Stimulated activated naive CD8-positive, alpha-beta T cell treated with anti-CD3 and anti-CD28 coated beads, Interleukin-15, Interleukin-2, amounts not matched to agents 100 ng/mL and 50 ng/mL, for 24 hours (primary cell): ENCODE data around the gene ANAPC16.

Source experiments
- H3K27ac Mint-ChIP-seq: one replicate; pipeline ENCODE4 v1.8.0; 2021; ENCODE audit warnings: mild to moderate bottlenecking, mixed read lengths
- H3K27me3 Mint-ChIP-seq: one replicate; pipeline ENCODE4 v1.8.0; 2021; ENCODE audit warnings: mixed read lengths
- H3K36me3 Mint-ChIP-seq: one replicate; pipeline ENCODE4 v1.8.0; 2021; ENCODE audit warnings: low read depth, mixed read lengths
- H3K4me1 Mint-ChIP-seq: one replicate; pipeline ENCODE4 v1.8.0; 2021; ENCODE audit warnings: low read depth, mixed read lengths
- H3K4me3 Mint-ChIP-seq: one replicate; pipeline ENCODE4 v1.8.0; 2021; ENCODE audit warnings: mild to moderate bottlenecking, mixed read lengths
- H3K9me3 Mint-ChIP-seq: one replicate; pipeline ENCODE4 v1.8.0; 2021; ENCODE audit warnings: mixed read lengths

The ANAPC16 gene

DNA sequence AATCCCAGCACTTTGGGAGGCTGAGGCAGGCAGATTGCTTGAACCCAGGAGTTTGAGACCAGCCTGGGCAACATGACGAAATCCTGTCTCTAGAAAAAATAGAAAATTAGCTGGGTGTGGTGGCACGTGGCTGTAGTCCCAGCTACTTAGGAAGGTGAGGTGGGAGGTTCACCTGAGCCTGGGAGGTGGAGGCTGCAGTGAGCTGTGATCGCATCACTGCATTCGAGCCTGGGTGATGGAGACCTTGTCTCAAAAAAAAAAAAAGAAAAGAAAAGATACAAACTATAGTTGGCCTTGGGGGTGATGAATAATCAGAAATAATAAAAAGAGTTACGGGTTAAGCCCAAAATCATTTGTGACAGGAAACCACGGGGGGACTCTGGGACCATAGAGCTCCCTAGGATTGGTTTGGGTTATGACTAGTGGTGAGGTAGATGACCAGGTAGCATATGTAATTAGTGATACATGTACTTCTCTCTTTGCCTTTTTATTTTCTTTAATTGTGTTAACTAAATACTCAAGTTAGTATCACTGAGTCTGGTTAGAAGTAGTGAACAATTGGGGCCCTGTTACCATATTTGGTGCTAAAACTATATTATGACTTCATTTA lies 10.7 kb downstream of the ANAPC16 start:
- no peaks in the 10 kb centered on the region for H3K9me3 Mint-ChIP-seq
- no peaks in the 10 kb centered on the region for H3K27me3 Mint-ChIP-seq
- H3K4me3 Mint-ChIP-seq, result no peak overlapping the region
- H3K36me3 Mint-ChIP-seq, result peaks cover 44% of the 10 kb centered on the region
- peak overlapping the region; percentile 71 for H3K27ac Mint-ChIP-seq
- peaks cover 65% of the 10 kb centered on the region for H3K4me1 Mint-ChIP-seq

DNA sequence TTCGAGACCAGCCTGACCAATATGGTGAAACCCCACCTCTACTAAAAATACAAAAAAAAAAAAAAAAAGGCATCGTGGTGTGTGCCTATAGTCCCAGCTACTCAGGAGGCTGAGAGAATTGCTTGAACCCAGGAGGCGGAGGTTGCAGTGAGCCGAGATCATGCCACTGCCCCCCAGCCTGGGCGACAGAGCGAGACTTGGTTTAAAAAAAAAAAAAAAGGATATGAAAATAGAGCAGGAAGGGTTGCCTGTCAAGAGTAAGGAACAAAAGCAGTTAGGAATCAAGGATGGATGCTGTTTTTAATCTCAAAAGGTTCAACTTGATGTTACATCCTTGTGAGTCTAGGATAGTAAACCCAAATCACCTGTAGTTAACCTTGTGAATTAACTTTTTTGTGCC lies 12.0 kb downstream of the ANAPC16 start:
- peaks cover 61% of the 10 kb centered on the region for H3K4me1 Mint-ChIP-seq
- H3K9me3 Mint-ChIP-seq, result no peaks in the 10 kb centered on the region
- no peak overlapping the region for H3K4me3 Mint-ChIP-seq
- H3K36me3 Mint-ChIP-seq, result peaks cover 46% of the 10 kb centered on the region
- peak overlapping the region; percentile 8 for H3K27ac Mint-ChIP-seq
- H3K27me3 Mint-ChIP-seq, result no peaks in the 10 kb centered on the region

DNA sequence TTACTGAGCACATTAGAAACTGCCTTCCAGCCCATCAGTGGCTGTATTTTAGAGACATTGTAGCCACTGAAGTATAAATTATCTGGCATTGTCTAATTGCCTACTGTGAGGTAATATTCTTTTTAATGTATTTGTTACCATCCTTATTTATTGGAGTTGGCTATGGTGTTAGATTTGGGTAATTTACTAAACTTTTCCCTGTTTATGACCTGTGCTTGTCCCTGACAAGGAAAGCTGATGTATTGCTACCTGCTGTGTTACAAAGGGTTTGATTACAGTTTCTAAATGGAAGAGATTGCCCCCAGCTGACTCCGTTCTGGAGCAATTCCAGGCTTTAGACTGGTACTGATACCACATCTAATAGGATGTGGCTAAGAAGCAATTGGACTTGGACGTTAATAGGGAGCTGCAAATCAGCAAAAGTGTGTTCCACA lies 12.5 kb downstream of the ANAPC16 start:
- H3K4me3 Mint-ChIP-seq, result no peak overlapping the region
- H3K27me3 Mint-ChIP-seq, result no peaks in the 10 kb centered on the region
- peak overlapping the region; percentile 61 for H3K27ac Mint-ChIP-seq
- peaks cover 50% of the 10 kb centered on the region for H3K36me3 Mint-ChIP-seq
- H3K9me3 Mint-ChIP-seq, result no peaks in the 10 kb centered on the region
- H3K4me1 Mint-ChIP-seq, result peaks cover 61% of the 10 kb centered on the region

DNA sequence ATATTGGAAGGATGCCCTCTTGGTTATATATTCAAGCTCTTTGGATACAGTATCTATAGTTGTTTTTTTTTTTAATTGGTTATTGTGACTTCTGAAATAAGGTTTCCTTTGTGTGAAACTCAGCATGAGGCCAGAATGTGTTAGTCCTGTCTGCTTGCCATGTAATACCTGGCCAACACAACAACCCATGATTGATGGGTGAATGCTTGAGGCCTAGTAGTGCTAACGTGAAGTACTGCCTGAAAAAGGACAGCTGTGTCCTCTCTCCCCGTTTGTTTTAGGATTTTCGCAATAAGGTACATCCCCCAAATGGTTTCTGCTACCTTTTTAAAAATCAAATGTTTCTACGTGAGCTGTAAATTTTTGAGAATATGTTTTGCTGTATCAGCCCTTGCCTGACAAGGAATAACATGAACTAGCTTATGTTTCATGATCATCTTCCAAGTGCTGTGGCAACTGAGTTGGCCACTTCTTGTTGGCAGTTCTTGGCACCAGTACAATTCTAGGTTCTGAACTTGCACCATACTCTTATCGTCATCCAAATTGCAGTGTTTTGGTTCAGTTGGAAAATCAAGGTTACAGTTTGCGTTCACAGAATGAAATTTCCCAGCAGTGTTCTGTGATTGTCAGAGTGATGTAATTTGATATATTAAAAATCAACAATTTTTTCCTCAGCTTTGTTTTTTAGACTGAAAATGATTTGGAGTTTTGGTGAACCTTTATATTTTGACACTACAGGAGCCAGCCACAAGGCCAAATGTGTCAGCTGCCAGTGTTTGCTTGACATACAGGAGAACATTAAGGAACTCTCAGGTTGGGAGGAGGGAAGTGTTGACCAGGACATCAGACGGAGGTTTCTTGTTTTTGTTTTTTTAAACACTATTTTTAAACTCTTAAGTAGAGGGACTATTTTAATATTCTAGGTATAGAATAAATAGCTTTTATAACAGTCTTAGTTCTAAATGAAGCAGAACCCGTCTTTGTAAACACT lies 13.7 kb downstream of the ANAPC16 start:
- peak overlapping the region; percentile 47 for H3K27ac Mint-ChIP-seq
- no peaks in the 10 kb centered on the region for H3K27me3 Mint-ChIP-seq
- peaks cover 46% of the 10 kb centered on the region for H3K36me3 Mint-ChIP-seq
- H3K9me3 Mint-ChIP-seq, result no peaks in the 10 kb centered on the region
- peaks cover 50% of the 10 kb centered on the region for H3K4me1 Mint-ChIP-seq
- H3K4me3 Mint-ChIP-seq, result no peak overlapping the region

DNA sequence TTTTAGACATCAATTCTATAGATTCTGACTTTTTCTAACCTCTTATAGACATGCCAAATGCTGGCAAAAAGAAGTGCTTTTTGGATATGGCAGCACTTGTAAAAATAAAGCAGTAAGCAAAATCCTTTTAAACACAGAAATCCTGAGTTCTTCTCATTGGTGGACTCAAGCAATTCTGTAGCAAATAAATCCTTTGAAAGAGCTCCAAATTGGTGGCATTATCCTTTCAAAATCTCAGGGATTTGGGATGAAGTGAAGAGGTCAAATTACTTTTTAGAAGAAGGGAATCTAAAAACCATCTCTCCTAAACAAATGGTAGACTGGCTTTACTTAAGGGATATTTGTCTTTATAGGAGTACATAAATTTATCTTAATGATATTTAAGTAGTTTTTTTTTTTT lies 17.8 kb downstream of the ANAPC16 start:
- Mint-ChIP-seq H3K27me3 (no peaks in the 10 kb centered on the region), H3K9me3 (no peaks in the 10 kb centered on the region), H3K4me3 (no peak overlapping the region), H3K36me3 (peaks cover 56% of the 10 kb centered on the region), H3K27ac (no peak overlapping the region), H3K4me1 (peaks cover 28% of the 10 kb centered on the region)

DNA sequence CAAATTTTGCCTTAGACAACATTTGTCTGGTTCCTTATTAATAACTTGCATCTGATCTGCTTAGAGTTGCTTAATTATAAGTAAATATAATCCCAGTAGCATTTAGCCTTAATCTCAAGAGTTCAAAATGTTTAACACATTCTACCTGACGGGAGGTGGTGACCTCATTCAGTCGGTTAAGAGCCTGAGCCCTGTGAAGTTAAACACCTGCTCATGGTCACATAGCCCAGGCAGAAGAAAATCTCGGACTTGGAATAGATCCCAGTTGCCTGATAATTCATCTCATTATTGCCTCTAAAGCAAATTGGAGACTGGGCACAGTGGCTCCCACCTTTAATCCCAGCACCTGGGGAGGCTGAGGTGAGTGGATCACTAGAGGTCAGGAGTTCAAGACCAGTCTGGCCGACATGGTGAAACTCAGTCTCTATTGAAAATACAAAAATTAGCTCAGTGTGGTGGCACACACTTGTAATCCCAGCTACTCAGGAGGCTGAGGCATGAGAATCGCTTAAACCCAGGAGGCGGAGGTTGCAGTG lies 18.8 kb downstream of the ANAPC16 start:
- H3K36me3 Mint-ChIP-seq, result peaks cover 51% of the 10 kb centered on the region
- peaks cover 20% of the 10 kb centered on the region for H3K4me1 Mint-ChIP-seq
- no peak overlapping the region for H3K4me3 Mint-ChIP-seq
- H3K9me3 Mint-ChIP-seq, result no peaks in the 10 kb centered on the region
- no peak overlapping the region for H3K27ac Mint-ChIP-seq
- H3K27me3 Mint-ChIP-seq, result no peaks in the 10 kb centered on the region

DNA sequence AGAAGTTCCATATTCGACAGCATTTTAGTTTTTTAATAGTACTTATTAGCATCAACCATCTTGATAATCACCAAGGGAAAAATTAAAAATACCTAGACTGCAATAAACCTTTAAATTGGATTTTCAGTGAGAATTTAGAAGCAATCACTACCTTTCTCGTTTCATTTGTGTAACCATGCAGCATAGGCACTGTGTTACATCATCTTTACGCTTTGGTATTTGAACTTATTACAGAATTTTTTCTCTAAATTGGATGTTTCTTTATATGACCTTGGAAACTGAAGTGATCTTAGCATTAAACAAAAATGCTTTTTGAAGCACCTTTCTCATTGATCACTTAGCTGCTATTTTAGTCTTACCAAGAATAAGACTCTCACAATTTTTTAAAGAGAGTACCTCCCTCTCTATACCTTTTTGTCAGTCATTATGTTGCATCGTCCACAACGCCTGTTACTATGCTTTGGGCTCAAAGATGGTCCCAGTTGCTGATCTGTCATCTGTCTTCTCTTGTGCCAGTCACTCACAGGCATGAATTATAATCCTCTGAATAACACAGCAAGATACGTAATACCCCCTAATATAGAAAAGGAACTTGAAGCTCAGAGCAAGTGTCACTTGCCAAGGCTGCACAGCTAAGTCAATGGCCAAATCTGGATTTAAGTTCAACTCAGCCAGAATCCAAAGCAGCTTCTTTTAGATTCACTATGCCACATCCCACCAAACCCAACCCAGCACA lies 19.9 kb downstream of the ANAPC16 start:
- Mint-ChIP-seq H3K27me3 (no peaks in the 10 kb centered on the region), H3K4me3 (no peak overlapping the region), H3K36me3 (peaks cover 41% of the 10 kb centered on the region), H3K9me3 (no peaks in the 10 kb centered on the region), H3K4me1 (peaks cover 18% of the 10 kb centered on the region), H3K27ac (peak overlapping the region; percentile 26)

DNA sequence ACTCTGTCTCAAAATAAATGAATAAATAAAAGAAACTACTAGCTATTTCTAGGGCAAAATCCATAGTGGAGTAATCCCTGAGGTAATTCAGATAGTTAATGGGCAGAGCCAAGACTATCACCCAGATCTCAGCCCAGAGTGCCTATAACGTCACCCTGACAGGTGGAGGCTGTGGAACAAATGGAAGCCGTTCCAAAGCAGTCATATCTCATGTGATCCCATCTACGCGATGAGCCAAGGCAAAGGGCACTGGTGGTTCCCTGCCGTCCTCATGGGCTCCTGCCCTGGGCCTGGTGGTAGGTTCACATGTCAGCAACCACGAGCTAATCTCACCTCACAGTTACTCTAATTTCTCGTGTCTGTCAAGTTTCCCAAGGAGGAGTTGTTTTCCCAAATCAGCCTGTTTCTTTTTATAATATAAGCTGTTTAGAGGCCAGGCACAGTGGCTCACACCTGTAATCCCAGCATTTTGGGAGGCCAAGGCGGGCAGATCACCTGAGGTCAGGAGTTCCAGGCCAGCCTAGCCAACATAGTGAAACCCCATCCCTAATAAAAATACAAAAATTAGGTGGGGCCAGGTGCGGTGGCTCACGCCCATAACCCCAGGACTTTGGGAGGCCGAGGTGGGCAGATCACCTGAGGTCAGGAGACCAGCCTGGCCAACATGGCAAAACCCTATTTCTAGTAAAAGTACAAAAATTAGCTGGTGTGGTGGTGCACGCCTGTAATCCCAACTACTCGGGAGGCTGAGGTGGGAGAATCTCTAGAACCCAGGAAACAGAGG lies 22.8 kb downstream of the ANAPC16 start:
- Mint-ChIP-seq H3K27me3 (no peaks in the 10 kb centered on the region), H3K4me1 (peaks cover 37% of the 10 kb centered on the region), H3K27ac (no peak overlapping the region), H3K4me3 (no peak overlapping the region), H3K36me3 (peaks cover 27% of the 10 kb centered on the region), H3K9me3 (no peaks in the 10 kb centered on the region)

DNA sequence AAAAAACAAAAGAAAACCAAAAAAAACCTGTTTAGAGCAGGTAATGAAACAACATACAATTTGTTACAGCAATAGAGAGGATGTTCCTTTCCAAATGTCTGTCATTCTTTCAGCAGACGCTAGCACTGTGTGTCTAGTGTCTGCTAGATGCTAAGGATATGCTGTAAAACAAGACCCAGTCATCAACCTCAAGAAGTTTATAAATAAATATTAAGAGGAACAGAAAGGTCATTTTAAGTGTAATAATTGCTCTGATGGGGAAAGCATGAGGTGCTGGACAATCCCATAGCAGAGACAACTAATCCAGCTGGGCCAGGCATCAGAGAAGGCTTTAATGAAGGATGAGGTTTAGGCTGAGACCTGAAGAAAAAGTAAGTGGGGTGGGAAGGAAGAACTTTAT lies 23.6 kb downstream of the ANAPC16 start:
- Mint-ChIP-seq H3K27ac (no peak overlapping the region), H3K4me1 (peaks cover 46% of the 10 kb centered on the region), H3K36me3 (peaks cover 23% of the 10 kb centered on the region), H3K9me3 (no peaks in the 10 kb centered on the region), H3K27me3 (no peaks in the 10 kb centered on the region), H3K4me3 (no peak overlapping the region)

DNA sequence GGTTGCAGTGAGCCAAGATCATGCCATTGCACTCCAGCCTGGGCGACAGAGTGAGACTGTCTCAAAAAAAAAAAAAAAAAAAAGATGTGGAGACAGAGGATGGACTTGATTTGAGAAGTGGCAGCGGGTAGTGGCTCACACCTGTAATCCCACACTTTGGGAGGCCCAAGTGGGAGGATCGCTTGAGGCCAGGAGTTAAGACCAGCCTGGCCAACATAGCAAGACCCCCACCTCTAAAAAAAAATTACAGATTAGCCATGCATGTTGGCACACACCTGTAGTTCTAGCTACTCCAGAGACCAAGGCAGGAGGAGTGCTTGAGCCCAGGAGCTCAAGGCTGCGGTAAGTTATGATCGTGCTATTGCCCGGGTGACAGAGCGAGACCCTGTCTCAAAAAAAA lies 24.6 kb downstream of the ANAPC16 start:
- Mint-ChIP-seq H3K27ac (no peak overlapping the region), H3K27me3 (no peaks in the 10 kb centered on the region), H3K4me1 (peaks cover 55% of the 10 kb centered on the region), H3K36me3 (peaks cover 19% of the 10 kb centered on the region), H3K4me3 (no peak overlapping the region), H3K9me3 (no peaks in the 10 kb centered on the region)

DNA sequence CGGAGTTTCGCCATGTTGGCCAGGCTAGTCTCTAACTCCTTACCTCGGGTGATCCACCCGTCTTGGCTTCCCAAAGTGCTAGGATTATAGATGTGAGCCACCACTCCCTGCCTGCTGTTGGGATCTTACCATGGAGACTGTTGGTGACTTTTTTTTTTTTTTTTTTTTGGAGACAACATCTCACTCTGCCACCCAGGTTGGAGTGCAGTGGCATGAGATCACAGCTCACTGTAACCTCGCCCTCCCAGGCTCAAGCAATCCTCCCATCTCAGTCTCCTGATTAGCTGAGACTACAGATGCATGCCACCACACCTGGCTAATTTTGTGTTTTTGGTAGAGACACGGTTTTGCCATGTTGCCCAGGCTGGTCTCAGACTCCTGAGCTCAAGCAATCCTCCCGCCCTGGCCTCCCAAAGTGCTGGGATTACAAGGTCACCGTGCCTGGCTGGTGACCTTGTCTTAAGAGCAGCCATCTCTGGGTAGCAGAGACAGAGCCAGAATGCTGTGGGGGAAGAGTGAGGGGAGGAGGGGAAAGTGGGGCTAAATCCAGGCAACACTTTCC lies 26.0 kb downstream of the ANAPC16 start:
- no peaks in the 10 kb centered on the region for H3K27me3 Mint-ChIP-seq
- H3K36me3 Mint-ChIP-seq, result peaks cover 7% of the 10 kb centered on the region
- H3K27ac Mint-ChIP-seq, result peak overlapping the region; percentile 87
- H3K4me3 Mint-ChIP-seq, result no peak overlapping the region
- H3K4me1 Mint-ChIP-seq, result peaks cover 63% of the 10 kb centered on the region
- no peaks in the 10 kb centered on the region for H3K9me3 Mint-ChIP-seq

DNA sequence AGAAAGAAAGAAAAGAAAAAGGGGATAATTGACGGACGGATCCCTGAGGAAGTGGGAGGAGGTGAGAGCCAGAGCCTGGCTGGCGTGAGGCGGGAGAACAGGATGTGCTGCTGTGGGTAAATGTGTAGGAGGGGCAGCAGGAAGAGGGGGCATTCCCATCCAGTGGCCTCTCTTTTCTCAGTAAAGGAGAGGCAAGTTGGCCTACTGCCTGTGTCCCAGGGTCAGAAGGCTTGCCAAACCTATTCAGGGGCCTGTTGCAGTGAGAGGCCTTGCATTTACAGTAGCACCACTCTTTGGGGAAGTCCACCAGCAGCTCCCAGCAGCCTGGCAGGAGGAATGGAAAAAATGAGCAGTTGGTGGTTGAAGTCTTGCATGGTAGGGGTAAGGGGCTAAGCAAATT lies 26.9 kb downstream of the ANAPC16 start:
- no peaks in the 10 kb centered on the region for H3K9me3 Mint-ChIP-seq
- H3K27ac Mint-ChIP-seq, result peak overlapping the region; percentile 90
- peaks cover 3% of the 10 kb centered on the region for H3K36me3 Mint-ChIP-seq
- peak overlapping the region; percentile 54 for H3K4me3 Mint-ChIP-seq
- peaks cover 71% of the 10 kb centered on the region for H3K4me1 Mint-ChIP-seq
- no peaks in the 10 kb centered on the region for H3K27me3 Mint-ChIP-seq

DNA sequence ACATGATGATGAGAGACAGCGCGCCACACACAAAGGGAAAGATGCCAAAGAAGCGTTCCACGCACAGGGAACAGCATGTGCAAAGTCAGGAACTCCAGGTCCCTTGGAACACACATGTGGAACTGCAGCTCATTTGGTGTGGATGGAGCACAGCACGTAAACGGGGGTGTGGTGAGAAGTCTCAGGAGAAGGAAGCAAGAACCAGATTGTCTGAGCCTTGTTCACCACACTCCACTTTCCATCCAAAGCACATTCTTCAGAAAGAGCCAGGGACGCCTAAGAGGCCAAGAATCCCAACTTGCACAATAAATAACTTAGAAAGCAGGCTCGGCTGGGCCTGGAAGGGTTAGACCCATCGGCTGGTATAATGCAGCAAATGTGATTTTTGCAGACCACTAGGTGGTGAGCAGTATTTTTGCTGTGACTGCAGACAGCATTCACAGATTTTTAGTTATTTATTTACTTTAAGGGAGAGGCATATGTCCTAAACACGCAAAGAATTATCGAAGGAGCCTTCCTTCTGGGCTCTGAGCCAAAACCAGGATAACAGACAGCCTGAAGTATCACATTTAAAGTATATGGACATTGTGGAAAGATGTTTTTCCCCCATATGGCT lies 28.1 kb downstream of the ANAPC16 start:
- Mint-ChIP-seq H3K27ac (peak overlapping the region; percentile 59), H3K4me3 (no peak overlapping the region), H3K4me1 (peaks cover 84% of the 10 kb centered on the region), H3K36me3 (no peaks in the 10 kb centered on the region), H3K9me3 (no peaks in the 10 kb centered on the region), H3K27me3 (no peaks in the 10 kb centered on the region)
